ENCODE data around the gene LATS2. TPM values are rescaled to one million over a fixed set of nuclear protein-coding genes. Genes with fewer than 3 reads are reported as not detected.

LATS2 gene
- total RNA-seq, 1 donor: 24.2 TPM

DNA sequence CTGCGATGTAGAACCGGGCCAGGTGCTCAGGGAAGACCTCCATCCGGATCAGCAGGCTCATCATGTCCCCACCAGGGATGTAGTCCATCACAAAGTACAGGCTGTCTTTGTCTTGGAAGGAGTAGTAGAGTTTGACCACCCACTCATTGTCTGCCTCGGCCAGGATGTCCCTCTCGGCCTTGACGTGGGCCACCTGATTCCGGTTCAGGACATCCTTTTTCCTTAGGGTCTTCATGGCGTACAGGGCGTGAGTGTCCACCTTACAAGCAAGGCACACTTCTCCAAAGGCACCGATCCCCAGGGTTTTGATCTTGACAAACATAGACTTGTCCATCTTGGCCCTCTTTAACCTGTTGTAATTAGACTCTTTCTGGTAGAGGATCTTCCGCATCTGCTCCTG, 78.0 kb downstream of the LATS2 start:
- Histone ChIP-seq H3K4me3 (ENCODE audit: insufficient read depth, low read length) (no peak overlapping the region), H3K36me3 (ENCODE audit: insufficient read depth, low read length) (peaks cover 73% of the 10 kb centered on the region), H3K27ac (ENCODE audit: low read depth, low read length) (no peak overlapping the region), H3K27me3 (ENCODE audit: insufficient read depth, low read length) (no peaks in the 10 kb centered on the region), H2AFZ (ENCODE audit: low read length) (no peak overlapping the region), H3K9me3 (ENCODE audit: low read depth, low read length) (no peaks in the 10 kb centered on the region), H3K79me2 (ENCODE audit: insufficient read depth, low read length) (peaks cover 77% of the 10 kb centered on the region), H4K20me1 (ENCODE audit: insufficient read depth, low read length) (peaks cover 34% of the 10 kb centered on the region), H3K4me2 (ENCODE audit: insufficient read depth, low read length) (no peak overlapping the region), H3K4me1 (ENCODE audit: insufficient read depth, low read length) (no peaks in the 10 kb centered on the region)
- TF ChIP-seq CTCF (IDR thresholded peaks at IDR 0.05; ENCODE audit: extremely low read depth, low read depth, low read length): no peak
- no peak for DNase-seq (ENCODE audit: insufficient read length, low spot score, missing footprints)

GRCh38 chr13:20981370-20982095, 79.9 kb downstream of the LATS2 start:
- H2AFZ ChIP-seq (ENCODE audit: low read length): no peak overlapping the region
- no peak overlapping the region for H3K4me2 ChIP-seq (ENCODE audit: insufficient read depth, low read length)
- H3K36me3 ChIP-seq (ENCODE audit: insufficient read depth, low read length): peaks cover 70% of the 10 kb centered on the region
- H4K20me1 ChIP-seq (ENCODE audit: insufficient read depth, low read length): peaks cover 28% of the 10 kb centered on the region
- peaks cover 68% of the 10 kb centered on the region for H3K79me2 ChIP-seq (ENCODE audit: insufficient read depth, low read length)
- H3K27ac ChIP-seq (ENCODE audit: low read depth, low read length): no peak overlapping the region
- no peaks in the 10 kb centered on the region for H3K4me1 ChIP-seq (ENCODE audit: insufficient read depth, low read length)
- no peak for TF ChIP-seq CTCF (IDR thresholded peaks at IDR 0.05; ENCODE audit: extremely low read depth, low read depth, low read length)
- DNase-seq (ENCODE audit: insufficient read length, low spot score, missing footprints): no peak
- no peaks in the 10 kb centered on the region for H3K9me3 ChIP-seq (ENCODE audit: low read depth, low read length)
- H3K4me3 ChIP-seq (ENCODE audit: insufficient read depth, low read length): no peak overlapping the region
- no peaks in the 10 kb centered on the region for H3K27me3 ChIP-seq (ENCODE audit: insufficient read depth, low read length)

- Histone ChIP-seq H3K27ac (ENCODE audit: low read depth, low read length) (no peak overlapping the region), H3K9me3 (ENCODE audit: low read depth, low read length) (no peaks in the 10 kb centered on the region), H3K27me3 (ENCODE audit: insufficient read depth, low read length) (no peaks in the 10 kb centered on the region), H2AFZ (ENCODE audit: low read length) (no peak overlapping the region), H3K4me2 (ENCODE audit: insufficient read depth, low read length) (no peak overlapping the region), H3K4me1 (ENCODE audit: insufficient read depth, low read length) (no peaks in the 10 kb centered on the region), H3K79me2 (ENCODE audit: insufficient read depth, low read length) (peaks cover 65% of the 10 kb centered on the region), H3K36me3 (ENCODE audit: insufficient read depth, low read length) (peaks cover 74% of the 10 kb centered on the region), H3K4me3 (ENCODE audit: insufficient read depth, low read length) (no peak overlapping the region), H4K20me1 (ENCODE audit: insufficient read depth, low read length) (peaks cover 28% of the 10 kb centered on the region)
- DNase-seq (ENCODE audit: insufficient read length, low spot score, missing footprints): no peak
- TF ChIP-seq CTCF (IDR thresholded peaks at IDR 0.05; ENCODE audit: extremely low read depth, low read depth, low read length): no peak
Observed at GRCh38 chr13:20980899-20981298, 80.5 kb downstream of the LATS2 start.

DNA sequence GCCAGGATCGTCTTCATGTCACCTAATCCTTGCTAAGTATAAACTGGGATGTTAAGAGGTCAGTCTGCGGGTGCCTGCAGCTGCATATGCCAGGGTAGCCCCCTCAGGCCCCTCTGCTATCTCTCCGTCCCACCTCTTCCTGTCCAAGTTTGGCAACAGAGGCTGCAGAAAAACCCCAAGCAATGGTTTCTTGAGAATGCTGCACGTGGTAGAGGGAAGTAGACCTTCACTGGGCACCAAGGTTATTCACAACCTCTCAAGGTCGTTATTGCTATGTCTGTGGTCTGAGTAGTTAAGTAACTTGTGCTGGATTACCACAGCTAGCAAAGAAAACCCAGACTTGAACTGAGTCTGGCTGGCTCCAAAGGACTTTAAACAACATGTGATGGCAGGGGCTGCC, 81.0 kb downstream of the LATS2 start:
- no peak for TF ChIP-seq CTCF (IDR thresholded peaks at IDR 0.05; ENCODE audit: extremely low read depth, low read depth, low read length)
- no peak overlapping the region for H3K4me2 ChIP-seq (ENCODE audit: insufficient read depth, low read length)
- DNase-seq (ENCODE audit: insufficient read length, low spot score, missing footprints): no peak
- H3K4me1 ChIP-seq (ENCODE audit: insufficient read depth, low read length): no peaks in the 10 kb centered on the region
- H3K27ac ChIP-seq (ENCODE audit: low read depth, low read length): no peak overlapping the region
- H3K79me2 ChIP-seq (ENCODE audit: insufficient read depth, low read length): peaks cover 62% of the 10 kb centered on the region
- no peak overlapping the region for H2AFZ ChIP-seq (ENCODE audit: low read length)
- H3K4me3 ChIP-seq (ENCODE audit: insufficient read depth, low read length): no peak overlapping the region
- no peaks in the 10 kb centered on the region for H3K27me3 ChIP-seq (ENCODE audit: insufficient read depth, low read length)
- peaks cover 77% of the 10 kb centered on the region for H3K36me3 ChIP-seq (ENCODE audit: insufficient read depth, low read length)
- no peaks in the 10 kb centered on the region for H3K9me3 ChIP-seq (ENCODE audit: low read depth, low read length)
- peaks cover 28% of the 10 kb centered on the region for H4K20me1 ChIP-seq (ENCODE audit: insufficient read depth, low read length)
